GM19193 (cell line): ENCODE data around the gene FGF4.

Source experiments
- POLR2A ChIP-seq: IDR thresholded peaks from 4 replicates; pipeline ENCODE4 v1.6.1; 2011; ENCODE audit not compliant: insufficient read depth, insufficient read length; ENCODE audit errors: extremely low read depth

The FGF4 gene, protein sequence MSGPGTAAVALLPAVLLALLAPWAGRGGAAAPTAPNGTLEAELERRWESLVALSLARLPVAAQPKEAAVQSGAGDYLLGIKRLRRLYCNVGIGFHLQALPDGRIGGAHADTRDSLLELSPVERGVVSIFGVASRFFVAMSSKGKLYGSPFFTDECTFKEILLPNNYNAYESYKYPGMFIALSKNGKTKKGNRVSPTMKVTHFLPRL

DNA sequence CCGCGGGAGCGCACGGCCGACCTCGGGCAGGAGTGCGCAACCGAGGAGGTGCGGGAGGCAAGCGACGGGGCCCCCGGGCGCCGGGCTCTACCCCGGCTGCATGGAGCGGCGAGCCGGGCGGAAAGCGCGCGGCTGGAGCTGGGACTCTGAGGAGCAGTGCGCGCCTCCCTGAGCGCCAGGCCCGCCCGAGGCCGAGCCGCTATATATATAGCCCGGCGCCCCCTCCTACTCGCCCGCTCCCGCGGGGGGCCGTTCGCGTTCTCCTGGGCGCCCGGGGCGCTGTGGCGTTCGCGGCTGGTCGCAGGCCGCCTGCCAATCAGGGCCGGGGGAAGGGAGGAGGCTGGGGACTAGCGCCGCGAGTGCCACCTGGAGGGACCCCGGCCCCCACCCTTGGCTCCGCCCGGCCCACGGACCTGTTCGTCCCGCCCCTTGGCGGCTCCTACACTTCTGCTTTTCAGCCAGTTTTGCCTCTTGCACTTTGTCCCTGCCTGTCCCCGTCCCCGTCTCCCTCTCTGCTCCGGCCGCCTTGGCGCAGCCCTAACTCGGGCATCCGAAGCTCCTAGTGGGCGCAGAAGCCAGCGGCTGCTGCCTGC, at the start of gene FGF4:
Gene FGF4, minus strand, starts transcription at position 179 of the 593 bp plus-strand sequence. CDS start 257 bp downstream, outside the sequence.
- no peak for TF ChIP-seq POLR2A

DNA sequence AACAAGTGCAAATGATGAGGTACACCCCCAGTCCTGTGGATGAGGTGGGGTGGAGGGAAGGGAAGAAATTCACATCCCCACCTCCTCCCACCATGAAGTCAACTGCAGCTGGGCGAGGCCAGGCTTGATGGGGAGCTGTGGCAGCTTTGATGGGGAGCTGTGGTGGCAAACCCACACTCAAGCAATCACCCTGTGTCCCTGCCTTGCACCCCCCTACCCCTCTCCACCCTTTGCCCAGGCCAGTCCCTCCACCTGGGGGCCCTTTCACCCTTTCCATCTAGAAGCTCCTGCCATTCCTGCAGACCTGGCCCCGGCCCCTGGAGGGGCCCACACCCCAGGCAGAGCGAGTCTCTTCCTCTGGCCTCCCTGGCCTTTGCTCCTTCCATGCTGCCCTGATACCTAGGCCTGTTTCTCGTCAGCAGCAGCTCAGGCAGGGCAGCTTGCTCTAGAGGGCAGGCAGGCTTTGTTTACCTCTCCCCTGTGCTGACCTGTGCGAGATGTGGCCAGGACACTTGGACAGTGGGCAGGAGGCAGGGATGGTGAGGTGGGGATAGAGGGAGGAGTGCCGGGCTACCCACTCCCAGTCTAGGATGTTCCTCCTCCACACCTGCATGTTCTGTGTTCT, 48.6 kb upstream of the FGF4 start:
- TF ChIP-seq POLR2A = no peak

DNA sequence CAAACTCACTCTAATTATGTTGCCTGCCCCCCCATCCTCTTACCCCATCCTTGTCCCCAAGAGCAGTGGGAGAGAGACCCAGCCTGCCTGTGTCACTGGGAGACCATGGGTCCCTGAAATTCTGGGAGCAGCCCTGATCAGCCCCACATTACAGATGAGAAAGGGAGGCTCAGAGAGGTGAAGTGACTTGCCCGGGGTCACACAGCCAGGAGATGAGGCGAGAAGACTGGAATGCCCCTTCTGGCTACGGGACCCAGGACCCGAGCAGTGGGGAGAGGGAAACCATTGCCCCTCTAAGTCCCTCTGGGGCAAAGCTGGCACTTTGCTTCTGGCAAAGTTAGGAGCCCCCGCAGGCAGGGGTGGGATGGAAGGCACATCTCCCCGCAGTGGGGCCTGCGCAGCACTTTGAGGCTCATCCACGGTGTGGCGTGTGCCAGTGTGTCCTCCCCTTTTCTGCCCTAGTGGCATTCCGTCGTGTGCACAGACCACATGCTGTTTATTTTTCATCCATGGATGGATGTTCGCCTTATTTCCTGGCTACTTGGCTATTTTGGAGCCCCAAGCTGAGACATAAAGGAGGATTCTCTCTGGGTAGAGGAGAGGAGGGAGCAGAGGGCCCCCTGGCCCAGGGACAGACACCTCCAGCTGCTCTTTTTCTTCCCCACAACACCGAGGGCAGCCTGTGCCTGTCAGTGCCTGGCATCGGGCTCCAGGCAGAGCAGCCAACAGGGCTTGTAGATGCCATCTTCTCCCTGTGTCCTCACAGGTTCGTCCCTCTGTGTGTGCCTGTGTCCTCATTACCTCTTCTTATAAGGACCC, 47.7 kb upstream of the FGF4 start:
- TF ChIP-seq POLR2A = no peak

DNA sequence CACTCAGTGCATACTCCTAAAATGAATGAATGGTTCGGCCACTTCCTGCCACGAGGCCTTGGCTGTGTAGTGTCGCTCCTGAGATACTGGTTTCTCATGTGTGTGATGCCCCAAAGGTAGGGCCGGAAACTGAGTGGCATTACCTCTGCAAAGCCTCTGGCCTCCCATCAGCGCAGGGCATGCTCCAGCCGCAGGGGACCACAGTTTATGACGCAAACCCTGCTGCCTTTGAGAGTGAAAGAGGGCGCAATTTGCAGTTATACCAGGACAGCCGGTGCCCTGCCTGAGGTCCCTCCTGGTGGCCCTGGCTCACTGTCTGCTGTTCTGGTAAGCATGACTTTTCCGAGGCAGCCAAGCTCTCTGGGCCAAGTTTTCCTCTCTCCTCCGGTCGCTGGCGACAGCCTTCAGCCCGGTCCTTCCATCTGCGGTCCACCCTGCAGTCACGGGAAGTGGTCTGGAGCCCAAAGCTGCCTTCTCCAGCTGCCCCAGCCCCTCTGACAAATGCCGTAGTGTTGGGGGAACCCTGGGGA, 46.4 kb upstream of the FGF4 start:
- no peak for TF ChIP-seq POLR2A

DNA sequence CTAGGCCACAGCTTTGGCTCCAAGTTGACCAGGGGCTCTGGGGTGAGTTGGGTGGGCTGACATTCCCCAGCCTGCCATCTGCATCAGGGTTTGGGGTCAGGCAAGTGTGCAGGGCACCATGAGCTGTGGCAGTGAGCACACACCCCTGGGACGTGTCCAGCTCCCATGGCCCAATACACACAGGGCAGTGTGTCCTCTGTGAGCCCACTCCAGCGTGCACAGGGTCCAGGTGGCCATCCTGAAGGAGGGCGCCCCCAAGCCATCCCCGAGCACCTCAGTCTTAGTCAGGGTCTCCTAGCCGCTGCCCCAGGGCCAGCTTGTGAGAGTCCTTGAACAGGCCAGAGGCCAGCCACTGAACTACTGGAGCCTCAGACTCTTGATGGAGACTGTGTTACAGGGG, 45.3 kb upstream of the FGF4 start:
- TF ChIP-seq POLR2A = no peak

DNA sequence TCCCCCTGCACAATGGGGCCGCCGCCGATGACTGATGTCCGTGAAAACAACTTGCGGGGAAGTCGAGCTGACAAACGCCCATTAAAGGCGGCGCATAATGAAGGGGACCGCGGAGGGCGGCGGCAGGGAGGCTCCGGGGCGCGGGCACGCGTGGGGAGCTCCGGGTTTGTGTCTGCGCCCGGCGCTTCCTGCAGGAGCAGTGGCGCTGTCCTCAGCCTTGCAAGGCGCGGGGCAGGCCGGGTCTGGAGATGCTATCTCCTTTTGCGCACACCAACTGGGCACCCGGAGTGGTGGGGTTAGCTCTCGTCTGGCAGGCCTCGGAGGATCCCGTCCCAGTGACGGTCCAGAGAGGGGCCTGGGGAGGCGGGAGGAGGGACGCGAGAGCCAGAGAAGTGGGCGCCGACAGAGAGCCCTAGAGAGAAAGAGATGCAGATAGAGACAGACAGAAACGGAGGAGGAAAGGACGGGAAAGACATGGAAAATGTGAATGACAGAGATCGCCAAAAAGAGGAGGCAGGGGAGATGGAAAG, 44.5 kb upstream of the FGF4 start:
- TF ChIP-seq POLR2A = no peak

DNA sequence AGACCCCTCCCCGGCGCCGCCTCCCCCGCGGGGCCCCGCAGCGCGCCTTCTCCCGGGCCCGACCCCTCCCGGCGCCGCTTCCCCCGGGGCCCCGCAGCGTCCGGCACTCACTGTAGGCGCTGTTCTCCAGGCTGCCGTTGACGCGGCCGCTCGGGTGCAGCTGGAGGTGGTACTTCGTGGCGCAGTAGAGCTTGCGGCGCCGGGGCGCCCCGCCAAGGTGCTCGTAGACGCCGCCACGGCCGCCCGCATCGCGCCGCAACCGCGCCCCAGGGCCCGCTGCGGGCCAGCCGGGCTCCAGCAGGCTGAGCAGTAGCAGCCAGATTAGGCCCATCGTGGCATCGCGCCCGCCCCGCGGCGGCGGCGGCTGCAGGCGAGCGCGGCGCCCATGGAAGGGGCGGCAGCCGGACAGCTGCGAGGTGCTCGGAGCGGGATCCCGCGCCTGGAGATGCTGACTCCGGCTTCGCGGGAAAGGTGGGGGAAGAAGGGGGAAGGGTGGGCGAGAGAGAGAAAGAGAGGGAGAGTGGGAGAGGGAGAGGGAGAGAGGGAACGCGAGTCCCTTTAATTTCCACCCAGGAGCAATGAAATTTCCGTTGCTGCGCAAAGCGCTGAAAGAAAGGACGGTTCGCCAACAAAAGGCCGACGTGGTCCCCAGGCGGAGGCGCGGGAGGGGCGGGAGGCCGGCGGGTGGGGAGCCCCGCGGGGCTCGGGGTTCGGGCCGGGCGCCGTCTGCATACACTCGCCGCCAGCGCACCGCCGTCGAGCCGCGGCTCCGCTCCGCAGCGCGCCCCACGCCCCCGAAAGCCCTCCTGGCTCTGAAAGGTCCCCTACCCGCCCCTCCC, 43.7 kb upstream of the FGF4 start, which contains the start of gene FGF3:
Gene FGF3, minus strand, starts transcription at position 814 of the 839 bp plus-strand sequence. Its CDS starts 483 bp downstream, at position 331.
- no peak for TF ChIP-seq POLR2A

DNA sequence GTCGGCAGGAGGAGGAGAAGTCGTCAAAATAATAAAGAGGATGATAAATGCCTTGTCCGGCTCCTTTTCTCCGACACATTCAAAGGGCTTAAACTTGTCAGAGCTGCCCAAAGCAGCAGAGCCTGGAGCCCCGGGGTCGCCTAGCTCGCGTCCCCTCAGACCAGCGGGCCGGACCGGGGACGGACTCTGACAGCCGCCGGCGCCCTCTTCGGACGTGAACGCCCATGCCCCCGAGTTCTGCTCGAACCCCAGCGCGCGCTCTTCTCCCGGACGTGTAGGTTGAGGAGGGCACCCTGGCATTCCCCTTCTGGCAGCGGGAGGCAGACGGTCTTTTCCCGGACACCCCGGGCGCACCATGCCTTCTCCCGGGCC, 43.1 kb upstream of the FGF4 start:
- TF ChIP-seq POLR2A = no peak

DNA sequence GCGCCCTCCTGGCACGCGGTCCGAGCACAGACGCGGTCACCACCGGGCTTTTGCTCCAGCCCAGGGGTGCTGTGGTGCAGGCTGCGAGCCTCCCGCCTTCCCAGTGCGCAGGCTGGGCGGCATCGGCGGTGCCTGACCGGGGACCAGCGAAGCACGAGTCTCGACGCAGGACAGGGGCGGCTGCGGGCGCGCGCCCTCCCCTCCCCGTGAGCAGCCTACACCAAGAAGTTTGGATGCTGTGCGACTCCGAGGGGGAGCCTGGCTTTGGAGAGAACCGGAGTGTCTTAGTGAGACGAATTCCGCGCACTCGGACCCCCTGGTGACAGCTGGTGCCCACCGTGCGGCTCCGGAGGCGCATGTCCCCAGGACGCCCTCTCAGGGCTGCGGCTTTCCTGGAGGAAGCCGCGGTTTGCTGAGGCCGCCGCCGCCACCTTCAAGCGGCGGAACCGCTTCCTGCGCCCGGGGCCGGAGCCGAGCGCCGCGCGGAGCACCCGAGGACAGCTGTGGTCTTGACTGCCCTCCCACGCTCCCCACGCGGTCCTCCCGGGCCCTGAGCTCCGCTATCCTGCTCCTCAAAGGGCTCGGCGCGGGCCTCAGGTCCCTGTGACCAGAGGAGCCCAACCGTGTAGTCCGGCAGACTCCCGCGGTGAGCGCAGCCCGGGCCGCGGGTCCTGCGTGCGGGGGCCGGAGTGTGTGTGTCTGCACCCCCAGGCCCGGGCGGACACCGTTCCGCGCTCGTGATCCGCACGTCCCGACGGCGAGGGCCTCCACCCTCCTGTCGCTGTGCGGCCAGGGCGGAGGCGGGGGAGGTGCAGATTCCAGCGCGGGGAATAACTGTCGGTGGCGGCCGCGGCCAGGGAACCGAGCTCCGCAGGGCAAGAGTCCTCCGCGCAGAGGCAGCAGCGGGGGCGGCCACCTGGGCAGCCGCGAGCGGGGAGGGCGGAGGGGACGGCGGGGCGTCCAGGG, 42.4 kb upstream of the FGF4 start:
- TF ChIP-seq POLR2A = no peak

DNA sequence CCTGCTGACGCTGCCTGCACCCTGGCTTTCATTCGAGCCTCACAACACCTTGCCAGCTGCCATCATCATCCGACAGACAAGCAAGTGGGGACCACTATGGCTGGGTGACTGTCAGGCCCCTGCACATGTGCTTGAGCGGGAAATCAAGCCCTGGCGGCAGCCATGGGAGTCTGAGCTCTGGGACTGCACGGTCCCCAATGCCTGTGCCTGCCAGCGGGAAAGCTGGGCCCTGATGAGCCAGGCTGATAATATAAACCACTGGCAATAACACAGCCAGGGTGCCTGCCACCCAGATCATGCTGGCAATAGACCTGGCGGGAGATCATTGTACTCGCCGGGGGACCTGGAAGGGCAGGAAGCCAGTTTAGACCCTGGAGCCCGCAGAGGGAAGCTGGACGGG, 41.5 kb upstream of the FGF4 start:
- TF ChIP-seq POLR2A = no peak

DNA sequence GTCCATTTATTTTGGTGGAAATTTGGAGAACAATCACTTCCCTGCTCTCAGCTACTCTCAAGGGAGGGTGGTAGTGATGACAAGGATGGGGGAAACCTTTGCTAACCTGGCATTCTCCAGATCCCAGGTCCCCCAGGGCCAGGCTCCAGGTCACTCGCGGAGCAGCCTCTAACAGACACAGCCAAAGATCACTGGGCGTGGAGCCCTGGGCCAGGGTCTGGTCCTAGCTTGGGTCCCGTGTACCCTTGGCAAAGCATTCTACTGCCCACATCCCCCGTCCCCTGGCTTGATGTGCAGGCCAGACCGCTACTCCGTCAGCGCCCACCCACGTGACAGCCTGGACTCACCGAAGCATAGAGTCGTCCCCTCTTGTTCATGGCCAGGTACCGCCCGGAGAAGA, 40.8 kb upstream of the FGF4 start:
- TF ChIP-seq POLR2A = no peak

DNA sequence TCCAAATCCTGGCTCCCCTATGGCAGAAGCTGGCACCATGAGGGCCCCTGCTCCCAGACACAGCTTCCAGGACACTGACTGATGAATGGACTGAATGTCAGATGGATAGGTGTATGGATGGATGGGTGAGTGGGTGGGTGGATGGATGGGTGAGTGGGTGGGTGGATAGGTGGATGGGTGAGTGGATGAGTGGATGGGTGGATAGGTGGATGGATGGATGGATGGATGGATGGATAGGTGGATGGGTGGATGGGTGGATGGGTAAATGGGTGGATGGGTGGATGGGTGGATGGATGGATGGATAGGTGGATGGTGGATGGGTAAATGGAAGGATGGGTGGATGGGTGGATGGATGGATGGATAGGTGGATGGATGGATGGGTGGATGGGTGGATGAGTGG, 39.8 kb upstream of the FGF4 start:
- TF ChIP-seq POLR2A = no peak

DNA sequence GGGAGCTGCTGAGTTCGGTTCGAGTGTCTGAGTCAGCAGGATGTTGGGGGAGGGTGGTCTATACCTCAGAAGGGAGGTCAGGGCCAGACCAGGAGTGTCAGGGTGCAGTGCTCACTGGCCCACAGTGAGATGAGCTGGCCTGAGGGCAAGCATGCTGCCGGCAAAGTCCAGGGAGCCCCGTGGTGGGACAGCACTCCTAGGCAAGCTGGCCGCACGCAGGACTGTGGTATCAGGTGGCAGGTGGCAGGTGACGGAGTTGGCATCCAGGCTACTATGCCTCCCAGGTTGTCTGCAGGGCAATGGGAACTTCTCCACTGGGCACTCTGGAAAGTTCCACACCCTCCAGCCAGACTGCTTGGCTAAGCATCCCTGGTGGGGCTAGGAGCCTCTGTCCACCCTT, 39.3 kb upstream of the FGF4 start:
- TF ChIP-seq POLR2A = no peak
